GOT3 (cell line): ENCODE results near the gene REXO4.

ENCODE experiments used
- DNase-seq: peaks from one replicate; lab custom pipeline; 2025; ENCODE audit warnings: mixed read lengths; lab: John Stamatoyannopoulos, UW

REXO4 gene

GRCh38 chr9:133449760-133450159, 31.9 kb upstream of the REXO4 start:
- DNase-seq, result no peak

DNA sequence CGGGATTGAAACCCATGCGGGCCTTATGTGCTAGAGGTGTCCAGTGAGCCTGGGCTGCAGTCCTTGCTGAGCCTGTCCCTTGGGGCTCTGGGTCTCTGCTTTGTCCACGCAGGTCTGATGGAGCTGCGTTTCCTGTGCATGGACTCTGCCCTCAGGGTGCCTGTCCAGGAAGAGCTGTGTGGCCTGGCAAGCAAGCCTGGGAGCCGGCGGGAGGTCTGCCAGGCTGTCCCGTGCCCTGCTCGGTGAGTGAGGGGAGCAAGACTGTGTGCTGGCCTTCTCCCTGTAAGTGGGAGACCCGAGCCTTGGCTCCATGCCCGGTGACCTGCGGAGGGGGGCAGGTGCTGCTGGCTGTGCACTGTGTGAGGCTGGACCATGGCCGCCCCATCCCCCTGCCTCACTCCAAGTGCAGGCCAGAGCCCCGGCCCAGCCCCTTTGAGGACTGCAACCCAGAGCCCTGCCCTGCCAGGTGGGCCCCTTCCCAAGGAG, 30.7 kb upstream of the REXO4 start:
- no peak for DNase-seq

- DNase-seq, result no peak
Measured at GRCh38 chr9:133445293-133445969, 27.6 kb upstream of the REXO4 start.

DNA sequence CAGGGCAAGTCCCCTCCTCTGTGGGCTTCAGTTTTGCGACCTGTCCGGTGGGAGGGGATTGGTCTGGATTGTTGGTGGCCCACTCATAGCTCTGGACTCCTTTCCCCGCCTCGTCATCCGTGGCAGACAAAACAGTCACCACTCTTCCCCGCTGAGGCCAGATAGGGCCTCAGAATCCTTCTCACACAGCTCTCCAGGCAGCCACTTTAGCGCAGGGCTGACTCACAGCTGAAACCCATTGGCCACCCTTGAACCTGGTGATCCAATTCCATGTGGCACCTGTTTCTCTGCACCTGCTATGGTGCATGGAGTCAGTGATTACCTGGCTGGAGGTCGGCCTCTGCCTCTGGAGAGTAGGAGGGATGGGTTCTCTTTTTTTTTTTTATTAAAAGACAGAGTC, 26.2 kb upstream of the REXO4 start:
- no peak for DNase-seq

GRCh38 chr9:133443248-133443647, 25.4 kb upstream of the REXO4 start:
- DNase-seq, result no peak

- no peak for DNase-seq
Measured at GRCh38 chr9:133441571-133441970, 23.8 kb upstream of the REXO4 start.

DNA sequence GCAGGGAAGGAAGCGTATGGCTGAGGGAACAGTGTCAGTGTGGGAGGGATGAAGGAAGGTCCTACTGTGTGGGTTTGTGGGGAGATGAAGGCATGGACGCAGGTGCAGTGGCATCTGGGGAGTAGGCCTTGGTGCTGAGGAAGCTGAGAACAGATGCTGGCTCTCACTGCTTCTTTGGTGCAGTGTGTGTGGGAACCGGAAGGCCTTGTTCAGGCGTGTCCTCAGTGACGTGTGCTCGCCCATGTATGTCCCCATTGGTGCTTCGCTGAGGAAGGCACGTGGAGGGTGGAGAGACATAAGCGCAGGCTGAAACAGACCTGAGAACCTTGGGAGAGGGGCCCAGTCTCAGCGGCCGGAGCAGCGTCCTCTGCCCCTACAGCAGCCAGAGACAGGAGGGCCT, 23.1 kb upstream of the REXO4 start:
- no peak for DNase-seq

GRCh38 chr9:133439337-133439736, 21.5 kb upstream of the REXO4 start:
- DNase-seq, result no peak

DNA sequence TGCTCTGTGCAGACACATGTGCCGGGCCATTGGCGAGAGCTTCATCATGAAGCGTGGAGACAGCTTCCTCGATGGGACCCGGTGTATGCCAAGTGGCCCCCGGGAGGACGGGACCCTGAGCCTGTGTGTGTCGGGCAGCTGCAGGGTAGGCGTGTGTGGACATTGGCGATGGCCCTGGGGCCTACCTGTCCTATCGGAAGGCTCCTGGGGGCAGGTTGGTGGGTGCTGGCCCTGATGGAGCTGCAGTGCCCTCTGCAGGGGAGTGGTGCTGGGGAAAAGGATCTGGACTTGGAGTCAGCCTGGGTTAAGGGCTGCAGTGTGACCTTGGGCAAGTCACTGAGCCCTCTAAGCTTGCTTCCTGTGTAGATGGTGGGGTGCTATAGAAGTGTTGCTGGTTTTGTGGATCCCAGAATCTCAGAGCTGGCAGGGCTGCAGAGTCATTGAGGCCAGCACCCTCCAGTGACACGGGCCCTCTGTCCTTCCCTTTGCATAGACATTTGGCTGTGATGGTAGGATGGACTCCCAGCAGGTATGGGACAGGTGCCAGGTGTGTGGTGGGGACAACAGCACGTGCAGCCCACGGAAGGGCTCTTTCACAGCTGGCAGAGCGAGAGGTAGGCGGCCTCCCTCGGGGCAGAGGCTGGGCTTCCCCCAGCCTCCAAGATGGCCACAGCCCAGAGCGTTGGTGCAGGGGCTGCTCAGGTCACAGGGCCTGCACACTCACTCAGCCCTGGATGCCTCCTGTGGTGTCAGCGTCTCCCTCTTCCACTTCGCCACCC, 20.1 kb upstream of the REXO4 start:
- DNase-seq, result no peak

- no peak for DNase-seq
Measured at GRCh38 chr9:133436681-133437080, 18.9 kb upstream of the REXO4 start.

DNA sequence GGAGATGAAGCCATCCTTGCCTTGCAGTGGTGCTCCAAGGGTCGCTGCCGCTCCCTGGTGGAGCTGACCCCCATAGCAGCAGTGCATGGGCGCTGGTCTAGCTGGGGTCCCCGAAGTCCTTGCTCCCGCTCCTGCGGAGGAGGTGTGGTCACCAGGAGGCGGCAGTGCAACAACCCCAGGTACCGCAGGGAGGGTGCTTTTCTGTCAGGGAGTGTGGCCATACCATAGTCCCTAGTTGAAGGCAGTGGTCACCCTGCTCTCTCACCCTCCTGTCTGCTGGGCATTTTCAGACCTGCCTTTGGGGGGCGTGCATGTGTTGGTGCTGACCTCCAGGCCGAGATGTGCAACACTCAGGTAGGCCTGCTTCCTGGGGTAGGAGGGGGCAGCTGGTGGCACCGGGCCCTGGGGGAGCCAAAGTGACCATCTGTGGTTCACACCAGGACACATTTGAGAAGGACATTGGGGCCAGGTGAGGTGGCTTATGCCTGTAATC, 15.6 kb upstream of the REXO4 start:
- no peak for DNase-seq

DNA sequence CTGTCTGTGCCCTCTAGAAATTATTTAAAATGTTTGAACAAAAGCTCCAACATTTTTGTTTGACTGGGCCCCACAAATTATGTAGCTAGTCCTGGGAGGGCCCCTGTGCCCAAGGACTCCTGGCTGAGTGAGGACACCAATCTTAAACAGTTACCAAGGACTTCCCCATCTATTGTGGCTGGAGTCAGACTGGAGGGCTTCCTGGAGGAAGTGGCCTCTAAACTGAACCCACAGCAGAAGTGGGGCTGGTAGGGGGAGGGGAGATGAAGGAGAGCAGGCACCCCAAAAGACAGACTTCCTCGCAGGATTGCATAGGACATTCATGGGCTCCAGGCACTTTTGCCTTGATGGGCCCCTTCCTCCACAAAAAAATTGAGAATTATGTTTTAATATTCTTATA, 12.4 kb upstream of the REXO4 start:
- no peak for DNase-seq

DNA sequence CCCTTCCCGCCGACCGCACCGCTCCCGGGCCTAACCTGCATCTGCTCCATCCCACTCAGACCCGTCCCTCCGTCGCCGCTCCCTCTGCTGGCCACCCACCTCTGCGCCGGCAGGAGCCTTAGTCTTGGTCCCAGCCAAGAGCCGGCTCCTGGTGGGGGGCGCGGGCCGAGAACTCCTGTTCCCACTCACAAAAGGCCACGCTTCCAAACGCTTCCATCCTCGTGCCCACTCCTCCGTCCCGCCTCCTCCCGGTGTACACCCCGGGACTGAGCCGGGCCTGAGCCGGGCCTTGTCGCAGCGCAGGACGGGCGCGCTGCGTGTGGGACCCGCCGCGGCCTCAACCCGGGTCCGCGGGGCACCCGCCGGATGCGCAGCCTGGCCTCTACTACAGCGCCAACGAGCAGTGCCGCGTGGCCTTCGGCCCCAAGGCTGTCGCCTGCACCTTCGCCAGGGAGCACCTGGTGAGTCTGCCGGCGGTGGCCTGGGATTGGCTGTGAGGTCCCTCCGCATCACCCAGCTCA, 11.9 kb upstream of the REXO4 start:
- DNase-seq, result no peak

GRCh38 chr9:133429214-133429613, 11.4 kb upstream of the REXO4 start:
- no peak for DNase-seq

GRCh38 chr9:133428617-133429101, 10.8 kb upstream of the REXO4 start:
- no peak for DNase-seq

DNA sequence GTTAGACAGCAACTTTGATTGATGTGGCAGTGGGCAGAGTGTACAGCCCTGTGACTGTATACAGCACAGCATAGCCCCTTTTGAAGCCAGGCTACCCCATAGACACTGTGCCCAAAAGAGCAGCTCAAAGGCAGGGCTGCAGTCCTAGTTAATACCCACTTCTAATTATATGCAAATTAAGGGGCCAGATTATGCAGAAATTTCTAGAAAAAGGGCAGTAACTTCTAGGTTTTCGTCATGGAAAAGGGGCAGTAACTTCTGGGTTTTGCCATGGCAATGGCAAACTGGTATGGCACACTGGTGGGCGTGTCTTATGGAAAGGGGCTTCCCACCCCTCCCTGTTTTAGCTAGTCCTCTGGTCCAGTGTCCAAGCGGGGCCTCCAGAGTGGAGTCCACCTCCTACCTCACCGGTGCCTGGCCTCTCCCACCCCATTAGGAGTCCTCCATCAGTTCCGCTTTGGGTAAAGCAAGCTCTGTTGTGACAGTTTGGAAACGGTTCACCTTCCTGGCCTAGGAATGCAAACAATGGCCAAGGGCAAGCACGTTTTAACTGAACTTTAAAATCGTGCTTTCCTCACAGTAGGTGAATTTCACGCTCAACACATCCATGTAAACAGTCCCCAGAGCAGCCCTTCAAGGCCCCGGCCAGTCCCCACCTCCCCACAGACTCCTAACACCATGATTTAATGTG, 10.0 kb upstream of the REXO4 start:
- DNase-seq, result no peak

DNA sequence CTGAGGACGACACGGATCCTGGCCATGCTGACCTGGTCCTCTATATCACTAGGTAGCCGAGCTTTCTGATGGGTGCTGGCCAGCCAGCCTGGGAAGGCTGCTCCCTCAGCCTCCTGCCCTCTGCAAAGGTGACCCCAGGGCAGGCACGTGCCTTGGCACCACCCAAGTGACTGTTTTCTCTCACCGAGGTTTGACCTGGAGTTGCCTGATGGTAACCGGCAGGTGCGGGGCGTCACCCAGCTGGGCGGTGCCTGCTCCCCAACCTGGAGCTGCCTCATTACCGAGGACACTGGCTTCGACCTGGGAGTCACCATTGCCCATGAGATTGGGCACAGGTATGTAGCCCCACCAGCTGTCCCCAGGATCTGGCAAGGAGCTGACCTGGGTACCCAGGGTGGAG, 8.2 kb upstream of the REXO4 start:
- DNase-seq, result no peak

DNA sequence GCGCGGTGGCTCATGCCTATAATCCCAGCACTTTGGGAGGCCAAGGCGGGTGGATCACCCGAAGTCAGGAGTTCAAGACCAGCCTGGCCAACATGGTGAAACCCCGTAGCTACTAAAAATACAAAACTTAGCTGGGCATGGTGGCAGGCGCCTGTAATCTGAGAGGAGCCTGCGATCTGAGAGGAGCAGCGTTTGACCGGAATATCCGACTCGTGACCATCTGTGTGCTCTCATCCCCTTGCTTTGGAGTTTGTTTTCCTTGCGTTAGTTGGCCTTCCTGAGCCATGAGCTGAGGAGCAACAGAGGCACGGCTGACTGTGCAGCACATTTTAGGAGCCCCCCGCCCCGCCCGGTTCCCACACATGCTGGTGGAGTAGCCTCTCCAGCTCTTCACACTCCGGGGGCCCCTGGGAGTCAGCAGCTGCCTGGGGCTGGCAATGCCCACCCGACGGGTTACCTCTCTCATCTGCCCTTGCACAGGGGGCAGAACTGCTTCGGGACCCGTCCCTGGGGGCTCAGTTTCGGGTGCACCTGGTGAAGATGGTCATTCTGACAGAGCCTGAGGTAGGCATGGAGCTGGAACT, 7.3 kb upstream of the REXO4 start:
- no peak for DNase-seq

DNA sequence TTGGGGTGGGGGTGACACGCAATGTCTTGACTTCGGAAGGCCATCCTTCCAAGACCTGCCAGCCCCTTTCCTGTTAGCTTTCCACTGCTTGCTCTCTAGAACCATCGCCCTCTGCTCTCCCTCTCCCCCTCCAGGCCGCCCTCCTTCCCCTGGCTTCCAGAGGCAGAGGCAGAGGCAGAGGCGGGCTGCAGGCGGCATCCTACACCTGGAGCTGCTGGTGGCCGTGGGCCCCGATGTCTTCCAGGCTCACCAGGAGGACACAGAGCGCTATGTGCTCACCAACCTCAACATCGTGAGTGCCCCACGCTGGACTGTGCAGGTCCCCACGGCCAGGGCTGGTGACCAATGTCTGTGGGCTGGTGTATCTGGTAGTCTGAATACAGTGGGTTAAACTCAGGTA, 6.4 kb upstream of the REXO4 start:
- no peak for DNase-seq

DNA sequence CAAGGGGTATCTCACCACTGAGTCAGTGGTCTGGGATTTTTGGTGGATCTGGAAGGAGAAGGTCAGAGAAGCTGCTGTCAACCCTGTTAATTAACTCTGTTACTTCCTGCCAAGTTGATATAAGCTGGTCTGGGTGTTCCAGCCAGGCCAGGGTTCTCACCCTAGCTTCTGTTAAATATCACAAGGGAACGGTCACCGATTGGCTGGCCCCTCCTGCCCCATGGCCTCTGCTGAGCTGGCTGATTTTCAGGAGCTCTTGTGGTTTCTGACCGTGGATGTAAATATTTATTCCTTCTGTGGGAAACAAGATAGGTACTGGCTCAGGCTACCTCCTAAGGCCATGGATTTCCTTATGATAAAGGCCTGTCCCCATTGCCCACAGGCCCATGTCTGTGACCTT, 5.4 kb upstream of the REXO4 start:
- DNase-seq, result no peak

DNA sequence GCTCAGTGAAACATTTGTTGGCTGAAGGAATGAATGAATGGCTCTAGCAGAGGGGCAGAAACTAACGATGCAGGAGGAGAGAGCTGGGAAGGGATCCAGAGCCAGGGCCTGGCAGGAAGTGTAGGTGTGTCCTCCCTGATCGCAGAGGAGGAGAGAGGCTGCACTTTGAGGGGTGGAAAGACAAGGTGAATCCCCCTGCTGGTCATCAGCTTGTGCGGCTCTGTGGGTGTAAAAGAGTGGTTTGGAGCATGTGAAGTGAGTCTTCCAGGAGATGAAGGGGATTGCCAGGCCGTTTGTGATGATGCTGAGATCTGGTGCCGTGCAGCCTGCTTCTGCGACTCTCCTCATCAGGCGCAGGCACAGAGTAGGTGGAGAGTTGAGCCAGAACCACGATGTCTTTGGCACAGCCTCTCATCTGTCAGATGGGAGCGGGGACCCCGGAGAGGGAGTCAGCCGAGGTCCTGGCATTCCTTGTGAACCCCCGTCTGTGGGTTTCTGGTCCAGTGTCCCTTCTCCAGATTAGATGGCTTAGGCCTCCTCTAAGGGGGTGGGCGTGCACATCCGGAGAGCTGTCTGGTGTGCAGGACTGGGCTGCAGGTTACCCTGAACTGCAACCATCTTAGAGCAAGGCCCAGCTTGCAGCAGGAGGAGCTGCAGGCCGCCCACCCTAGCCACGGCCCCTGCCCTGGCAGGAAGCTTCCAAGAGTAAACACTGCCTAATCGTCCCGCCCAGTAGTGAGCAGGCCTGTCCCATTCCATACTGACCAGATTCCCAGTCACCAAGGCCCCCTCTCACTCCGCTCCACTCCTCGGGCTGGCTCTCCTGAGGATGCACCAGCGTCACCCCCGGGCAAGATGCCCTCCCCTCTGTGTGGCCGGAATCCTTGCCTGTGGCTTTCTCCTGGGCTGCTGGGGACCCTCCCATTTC, 4.1 kb upstream of the REXO4 start, which contains the start of gene ADAMTS13:
ADAMTS13 (plus strand) TSS at position 753 of the 928 bp plus-strand sequence; CDS start at position 830, 77 bp downstream.
- no peak for DNase-seq
